ENCODE results near the gene RNF34.

DNA sequence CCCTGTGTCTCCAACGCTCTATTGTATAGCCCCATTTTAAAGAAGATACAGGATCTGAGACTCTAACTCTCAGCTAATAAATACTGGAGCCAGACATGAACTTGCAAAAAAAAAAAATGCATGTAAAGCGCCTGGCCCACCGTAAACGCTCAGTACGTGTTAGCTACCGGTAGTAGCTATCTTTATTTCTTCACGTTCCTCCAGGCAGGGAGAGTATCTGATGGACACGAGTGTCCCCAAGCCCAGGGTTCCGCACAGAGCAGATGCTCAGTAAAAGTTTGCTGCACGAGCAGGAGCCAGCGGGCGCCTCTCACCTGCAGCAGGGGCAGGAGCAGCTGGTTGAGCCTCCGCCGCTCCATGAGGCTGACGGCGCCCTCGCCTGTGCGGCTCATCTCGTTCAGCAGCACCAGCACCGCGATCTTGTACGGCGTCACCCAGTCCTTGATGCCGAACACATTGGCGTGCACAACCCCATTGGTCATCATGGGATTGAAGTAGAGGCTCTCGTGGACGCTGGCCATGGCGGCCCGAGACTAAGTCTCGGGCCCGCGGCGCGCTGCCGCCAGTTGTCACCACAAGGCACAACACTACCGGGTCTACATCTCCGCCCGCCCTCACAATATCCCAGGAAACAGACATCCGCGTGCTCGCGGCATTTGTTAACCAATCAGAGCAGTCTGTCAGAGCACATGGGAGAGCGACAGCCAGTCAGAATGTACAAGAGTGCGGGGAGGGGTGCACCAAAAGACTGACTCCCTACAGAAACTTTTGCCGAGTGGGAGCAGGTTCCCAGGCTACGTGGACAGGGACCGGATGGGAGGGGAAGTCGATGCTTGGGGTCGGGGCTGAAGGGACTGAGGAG is 47.9 kb upstream of the RNF34 start, which contains the start of gene ANAPC5:
- TF ChIP-seq, protein P1, sequence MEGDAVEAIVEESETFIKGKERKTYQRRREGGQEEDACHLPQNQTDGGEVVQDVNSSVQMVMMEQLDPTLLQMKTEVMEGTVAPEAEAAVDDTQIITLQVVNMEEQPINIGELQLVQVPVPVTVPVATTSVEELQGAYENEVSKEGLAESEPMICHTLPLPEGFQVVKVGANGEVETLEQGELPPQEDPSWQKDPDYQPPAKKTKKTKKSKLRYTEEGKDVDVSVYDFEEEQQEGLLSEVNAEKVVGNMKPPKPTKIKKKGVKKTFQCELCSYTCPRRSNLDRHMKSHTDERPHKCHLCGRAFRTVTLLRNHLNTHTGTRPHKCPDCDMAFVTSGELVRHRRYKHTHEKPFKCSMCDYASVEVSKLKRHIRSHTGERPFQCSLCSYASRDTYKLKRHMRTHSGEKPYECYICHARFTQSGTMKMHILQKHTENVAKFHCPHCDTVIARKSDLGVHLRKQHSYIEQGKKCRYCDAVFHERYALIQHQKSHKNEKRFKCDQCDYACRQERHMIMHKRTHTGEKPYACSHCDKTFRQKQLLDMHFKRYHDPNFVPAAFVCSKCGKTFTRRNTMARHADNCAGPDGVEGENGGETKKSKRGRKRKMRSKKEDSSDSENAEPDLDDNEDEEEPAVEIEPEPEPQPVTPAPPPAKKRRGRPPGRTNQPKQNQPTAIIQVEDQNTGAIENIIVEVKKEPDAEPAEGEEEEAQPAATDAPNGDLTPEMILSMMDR (IDR thresholded peaks at IDR 0.05): peak in 2 of 5 experiments; percentile 26 to 63
- TF ChIP-seq EP300 (IDR thresholded peaks at IDR 0.05): peak; percentile 48 to 89

Measured in tibial nerve (tissue), 4 donors.